ENCODE measurements around the gene NOD1.

GRCh38 chr7:30406664-30407425, 71.7 kb downstream of the NOD1 start:
- TF ChIP-seq POLR2A (IDR thresholded peaks at IDR 0.05) = no peak
- TF ChIP-seq, protein P1, sequence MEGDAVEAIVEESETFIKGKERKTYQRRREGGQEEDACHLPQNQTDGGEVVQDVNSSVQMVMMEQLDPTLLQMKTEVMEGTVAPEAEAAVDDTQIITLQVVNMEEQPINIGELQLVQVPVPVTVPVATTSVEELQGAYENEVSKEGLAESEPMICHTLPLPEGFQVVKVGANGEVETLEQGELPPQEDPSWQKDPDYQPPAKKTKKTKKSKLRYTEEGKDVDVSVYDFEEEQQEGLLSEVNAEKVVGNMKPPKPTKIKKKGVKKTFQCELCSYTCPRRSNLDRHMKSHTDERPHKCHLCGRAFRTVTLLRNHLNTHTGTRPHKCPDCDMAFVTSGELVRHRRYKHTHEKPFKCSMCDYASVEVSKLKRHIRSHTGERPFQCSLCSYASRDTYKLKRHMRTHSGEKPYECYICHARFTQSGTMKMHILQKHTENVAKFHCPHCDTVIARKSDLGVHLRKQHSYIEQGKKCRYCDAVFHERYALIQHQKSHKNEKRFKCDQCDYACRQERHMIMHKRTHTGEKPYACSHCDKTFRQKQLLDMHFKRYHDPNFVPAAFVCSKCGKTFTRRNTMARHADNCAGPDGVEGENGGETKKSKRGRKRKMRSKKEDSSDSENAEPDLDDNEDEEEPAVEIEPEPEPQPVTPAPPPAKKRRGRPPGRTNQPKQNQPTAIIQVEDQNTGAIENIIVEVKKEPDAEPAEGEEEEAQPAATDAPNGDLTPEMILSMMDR (IDR thresholded peaks at IDR 0.05) = no peak
- no peak for TF ChIP-seq EP300 (IDR thresholded peaks at IDR 0.05)

All from tibial nerve (tissue), 4 donors.